Measurements from ENCODE around the gene ZNF205. TPM values are rescaled to one million over a fixed set of nuclear protein-coding genes. Genes with fewer than 3 reads are reported as not detected.

The ZNF205 gene
- total and polyA plus RNA-seq, 10 of the 15 experiments (the other 5 are each of a cell fraction or from before 2014, with no cell fraction given), result 0.26 to 1.5 (median 0.78) TPM; not detected in 2

DNA sequence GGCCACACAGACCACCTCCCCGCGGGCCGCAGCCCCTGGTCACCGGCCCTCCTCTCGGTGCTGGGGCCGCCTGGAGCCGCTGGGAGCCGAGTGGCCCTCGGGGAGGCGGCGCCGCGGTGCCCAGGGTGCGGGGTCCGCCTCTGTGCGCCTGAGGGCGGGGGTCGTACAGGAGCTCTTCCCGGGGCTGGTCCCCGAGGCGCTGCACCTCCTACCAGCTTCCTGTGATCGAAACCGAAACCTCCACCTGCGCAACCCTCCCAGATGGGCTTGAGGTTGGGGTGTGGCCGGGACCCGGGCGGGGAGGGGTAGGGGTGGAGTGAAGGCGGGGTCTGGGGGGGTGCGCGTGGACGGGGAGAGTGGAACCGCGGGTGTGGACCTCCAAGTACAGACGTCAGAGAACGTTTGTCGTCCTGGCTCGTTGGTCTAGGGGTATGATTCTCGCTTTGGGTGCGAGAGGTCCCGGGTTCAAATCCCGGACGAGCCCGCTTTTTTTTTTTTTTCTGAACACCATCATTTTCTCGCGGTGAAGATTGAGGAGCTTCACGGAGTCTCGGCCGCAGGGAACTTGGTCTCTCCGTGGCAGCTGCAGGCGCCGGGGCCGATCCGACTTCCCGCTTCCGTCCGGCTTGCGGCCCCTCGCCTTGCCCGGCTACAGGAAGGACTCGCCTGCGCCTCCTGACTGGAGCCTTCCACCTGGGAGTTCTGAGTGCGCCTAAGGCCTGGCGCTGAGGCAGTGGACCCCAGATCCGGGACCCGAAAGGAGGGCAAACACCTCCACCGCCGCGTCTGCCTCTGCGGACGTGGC lies 46.3 kb downstream of the ZNF205 start (continued):
- TF ChIP-seq FOS (IDR thresholded peaks at IDR 0.05; ENCODE audit: borderline replicate concordance, extremely low read depth, insufficient read length) (no peak), SMC3 (IDR thresholded peaks at IDR 0.05; ENCODE audit: borderline replicate concordance, low read length) (no peak), CBFB (IDR thresholded peaks at IDR 0.05; ENCODE audit: low read depth) (peak; percentile 52), POLR2AphosphoS5 (IDR thresholded peaks at IDR 0.05; ENCODE audit: low read length) (no peak), NFIC (IDR thresholded peaks at IDR 0.05; ENCODE audit: low read depth, low read length) (no peak), CREB1 (IDR thresholded peaks at IDR 0.05; ENCODE audit: low read depth) (peak; percentile 78), RAD51 (IDR thresholded peaks at IDR 0.05) (no peak), SPI1 (IDR thresholded peaks at IDR 0.05; ENCODE audit: borderline replicate concordance, insufficient read depth, low read depth, low read length) (no peak; the same call in 1 of the 2 replicates), MTA3 (IDR thresholded peaks at IDR 0.05; ENCODE audit: borderline replicate concordance, low read length) (no peak), MEF2B (IDR thresholded peaks at IDR 0.05; ENCODE audit: partially characterized antibody, poor library complexity, severe bottlenecking) (no peak), CHD1 (IDR thresholded peaks at IDR 0.05; ENCODE audit: low read depth, low read length) (no peak), PML (IDR thresholded peaks at IDR 0.05; ENCODE audit: low read length) (no peak), CEBPB (IDR thresholded peaks at IDR 0.05; ENCODE audit: borderline replicate concordance in 1 of 2, low read depth in 2 of 2, low read length in 2 of 2) (no peak), STAT3 (IDR thresholded peaks at IDR 0.05; ENCODE audit: low read depth, low read length) (no peak), SRF (IDR thresholded peaks at IDR 0.05; ENCODE audit: low read depth in 2 of 2, low read length in 2 of 2) (no peak), HCFC1 (IDR thresholded peaks at IDR 0.05; ENCODE audit: low read length) (peak; percentile 42; the same call in 1 of the 2 replicates)
- TF ChIP-seq, protein P1, sequence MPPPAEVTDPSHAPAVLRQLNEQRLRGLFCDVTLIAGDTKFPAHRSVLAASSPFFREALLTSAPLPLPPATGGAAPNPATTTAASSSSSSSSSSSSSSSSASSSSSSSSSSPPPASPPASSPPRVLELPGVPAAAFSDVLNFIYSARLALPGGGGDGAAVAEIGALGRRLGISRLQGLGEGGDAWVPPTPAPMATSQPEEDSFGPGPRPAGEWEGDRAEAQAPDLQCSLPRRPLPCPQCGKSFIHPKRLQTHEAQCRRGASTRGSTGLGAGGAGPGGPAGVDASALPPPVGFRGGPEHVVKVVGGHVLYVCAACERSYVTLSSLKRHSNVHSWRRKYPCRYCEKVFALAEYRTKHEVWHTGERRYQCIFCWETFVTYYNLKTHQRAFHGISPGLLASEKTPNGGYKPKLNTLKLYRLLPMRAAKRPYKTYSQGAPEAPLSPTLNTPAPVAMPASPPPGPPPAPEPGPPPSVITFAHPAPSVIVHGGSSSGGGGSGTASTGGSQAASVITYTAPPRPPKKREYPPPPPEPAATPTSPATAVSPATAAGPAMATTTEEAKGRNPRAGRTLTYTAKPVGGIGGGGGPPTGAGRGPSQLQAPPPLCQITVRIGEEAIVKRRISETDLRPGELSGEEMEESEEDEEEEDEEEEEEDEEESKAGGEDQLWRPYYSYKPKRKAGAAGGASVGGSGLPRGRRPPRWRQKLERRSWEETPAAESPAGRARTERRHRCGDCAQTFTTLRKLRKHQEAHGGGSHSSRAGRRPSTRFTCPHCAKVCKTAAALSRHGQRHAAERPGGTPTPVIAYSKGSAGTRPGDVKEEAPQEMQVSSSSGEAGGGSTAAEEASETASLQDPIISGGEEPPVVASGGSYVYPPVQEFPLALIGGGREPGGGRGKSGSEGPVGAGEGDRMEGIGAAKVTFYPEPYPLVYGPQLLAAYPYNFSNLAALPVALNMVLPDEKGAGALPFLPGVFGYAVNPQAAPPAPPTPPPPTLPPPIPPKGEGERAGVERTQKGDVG (CRISPR knock-in tag; IDR thresholded peaks at IDR 0.05), result no peak
- TF ChIP-seq, protein P2, sequence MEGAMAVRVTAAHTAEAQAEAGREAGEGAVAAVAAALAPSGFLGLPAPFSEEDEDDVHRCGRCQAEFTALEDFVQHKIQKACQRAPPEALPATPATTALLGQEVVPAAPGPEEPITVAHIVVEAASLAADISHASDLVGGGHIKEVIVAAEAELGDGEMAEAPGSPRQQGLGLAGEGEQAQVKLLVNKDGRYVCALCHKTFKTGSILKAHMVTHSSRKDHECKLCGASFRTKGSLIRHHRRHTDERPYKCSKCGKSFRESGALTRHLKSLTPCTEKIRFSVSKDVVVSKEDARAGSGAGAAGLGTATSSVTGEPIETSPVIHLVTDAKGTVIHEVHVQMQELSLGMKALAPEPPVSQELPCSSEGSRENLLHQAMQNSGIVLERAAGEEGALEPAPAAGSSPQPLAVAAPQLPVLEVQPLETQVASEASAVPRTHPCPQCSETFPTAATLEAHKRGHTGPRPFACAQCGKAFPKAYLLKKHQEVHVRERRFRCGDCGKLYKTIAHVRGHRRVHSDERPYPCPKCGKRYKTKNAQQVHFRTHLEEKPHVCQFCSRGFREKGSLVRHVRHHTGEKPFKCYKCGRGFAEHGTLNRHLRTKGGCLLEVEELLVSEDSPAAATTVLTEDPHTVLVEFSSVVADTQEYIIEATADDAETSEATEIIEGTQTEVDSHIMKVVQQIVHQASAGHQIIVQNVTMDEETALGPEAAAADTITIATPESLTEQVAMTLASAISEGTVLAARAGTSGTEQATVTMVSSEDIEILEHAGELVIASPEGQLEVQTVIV (IDR thresholded peaks at IDR 0.05; ENCODE audit: borderline replicate concordance, partially characterized antibody), result no peak
- TF ChIP-seq, protein P3, sequence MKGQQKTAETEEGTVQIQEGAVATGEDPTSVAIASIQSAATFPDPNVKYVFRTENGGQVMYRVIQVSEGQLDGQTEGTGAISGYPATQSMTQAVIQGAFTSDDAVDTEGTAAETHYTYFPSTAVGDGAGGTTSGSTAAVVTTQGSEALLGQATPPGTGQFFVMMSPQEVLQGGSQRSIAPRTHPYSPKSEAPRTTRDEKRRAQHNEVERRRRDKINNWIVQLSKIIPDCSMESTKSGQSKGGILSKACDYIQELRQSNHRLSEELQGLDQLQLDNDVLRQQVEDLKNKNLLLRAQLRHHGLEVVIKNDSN (IDR thresholded peaks at IDR 0.05; ENCODE audit: borderline replicate concordance, extremely low read length, insufficient read depth, low read depth, low read length), result no peak
- TF ChIP-seq, protein P4, sequence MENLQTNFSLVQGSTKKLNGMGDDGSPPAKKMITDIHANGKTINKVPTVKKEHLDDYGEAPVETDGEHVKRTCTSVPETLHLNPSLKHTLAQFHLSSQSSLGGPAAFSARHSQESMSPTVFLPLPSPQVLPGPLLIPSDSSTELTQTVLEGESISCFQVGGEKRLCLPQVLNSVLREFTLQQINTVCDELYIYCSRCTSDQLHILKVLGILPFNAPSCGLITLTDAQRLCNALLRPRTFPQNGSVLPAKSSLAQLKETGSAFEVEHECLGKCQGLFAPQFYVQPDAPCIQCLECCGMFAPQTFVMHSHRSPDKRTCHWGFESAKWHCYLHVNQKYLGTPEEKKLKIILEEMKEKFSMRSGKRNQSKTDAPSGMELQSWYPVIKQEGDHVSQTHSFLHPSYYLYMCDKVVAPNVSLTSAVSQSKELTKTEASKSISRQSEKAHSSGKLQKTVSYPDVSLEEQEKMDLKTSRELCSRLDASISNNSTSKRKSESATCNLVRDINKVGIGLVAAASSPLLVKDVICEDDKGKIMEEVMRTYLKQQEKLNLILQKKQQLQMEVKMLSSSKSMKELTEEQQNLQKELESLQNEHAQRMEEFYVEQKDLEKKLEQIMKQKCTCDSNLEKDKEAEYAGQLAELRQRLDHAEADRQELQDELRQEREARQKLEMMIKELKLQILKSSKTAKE (IDR thresholded peaks at IDR 0.05; ENCODE audit: low read depth, poor library complexity, severe bottlenecking), result no peak

Data from GM12878 (cell line).